ENCODE results near the gene FIBCD1.

GRCh38 chr9:130891688-130892476 is 47.2 kb downstream of the FIBCD1 start:
- TF ChIP-seq, protein P1, sequence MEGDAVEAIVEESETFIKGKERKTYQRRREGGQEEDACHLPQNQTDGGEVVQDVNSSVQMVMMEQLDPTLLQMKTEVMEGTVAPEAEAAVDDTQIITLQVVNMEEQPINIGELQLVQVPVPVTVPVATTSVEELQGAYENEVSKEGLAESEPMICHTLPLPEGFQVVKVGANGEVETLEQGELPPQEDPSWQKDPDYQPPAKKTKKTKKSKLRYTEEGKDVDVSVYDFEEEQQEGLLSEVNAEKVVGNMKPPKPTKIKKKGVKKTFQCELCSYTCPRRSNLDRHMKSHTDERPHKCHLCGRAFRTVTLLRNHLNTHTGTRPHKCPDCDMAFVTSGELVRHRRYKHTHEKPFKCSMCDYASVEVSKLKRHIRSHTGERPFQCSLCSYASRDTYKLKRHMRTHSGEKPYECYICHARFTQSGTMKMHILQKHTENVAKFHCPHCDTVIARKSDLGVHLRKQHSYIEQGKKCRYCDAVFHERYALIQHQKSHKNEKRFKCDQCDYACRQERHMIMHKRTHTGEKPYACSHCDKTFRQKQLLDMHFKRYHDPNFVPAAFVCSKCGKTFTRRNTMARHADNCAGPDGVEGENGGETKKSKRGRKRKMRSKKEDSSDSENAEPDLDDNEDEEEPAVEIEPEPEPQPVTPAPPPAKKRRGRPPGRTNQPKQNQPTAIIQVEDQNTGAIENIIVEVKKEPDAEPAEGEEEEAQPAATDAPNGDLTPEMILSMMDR (IDR thresholded peaks at IDR 0.05) = no peak
- TF ChIP-seq POLR2AphosphoS5 (IDR thresholded peaks at IDR 0.05) (no peak), EP300 (IDR thresholded peaks at IDR 0.05) (no peak), POLR2A (IDR thresholded peaks at IDR 0.05; ENCODE audit: low read depth) (no peak)
